Small intestine (tissue), 7 donors: Measurements from ENCODE around the gene AKR7A3. TPM values are rescaled to one million over a fixed set of nuclear protein-coding genes. Genes with fewer than 3 reads are reported as not detected.
A peak's percentile ranks its signal among the peaks of the same experiment; 100 is the strongest.
"Not testable (repeated sequence)": the region's sequence is repeated elsewhere in the genome, so short reads cannot be mapped to it uniquely, and the experiment has no call there.

Experiments
- DNase-seq, 2 donors: peaks; one replicate each; pipeline versions ENCODE4 v3.0.0 to v3.0.0-alpha.2; 2013
- FAIRE-seq: peaks from 2 replicates; lab custom pipeline; 2012; peaks lifted over from hg19 to GRCh38; lab: Jason Lieb, UNC
- H3K27ac ChIP-seq, 3 donors: one replicate each; pipeline ENCODE4 v1.5.1; 2013; ENCODE audit warnings: low read length in 2 of 3, mild to moderate bottlenecking in 2 of 3, control low read depth in 1 of 3, inconsistent platforms in 1 of 3, low read depth in 1 of 3, moderate library complexity in 1 of 3
- H3K27me3 ChIP-seq, 3 donors: one replicate each; pipeline ENCODE4 v1.6.1; 2013; ENCODE audit warnings: low read length in 3 of 3, inconsistent platforms in 1 of 3; ENCODE audit not compliant: control insufficient read depth in 3 of 3, insufficient read depth in 3 of 3
- H3K36me3 ChIP-seq, 3 donors: one replicate each; pipeline ENCODE4 v1.6.1; 2013; ENCODE audit warnings: low read length in 3 of 3, inconsistent platforms in 1 of 3, low read depth in 1 of 3, mild to moderate bottlenecking in 1 of 3, moderate library complexity in 1 of 3; ENCODE audit not compliant: control insufficient read depth in 3 of 3, insufficient read depth in 2 of 3
- H3K4me1 ChIP-seq, 3 donors: one replicate each; pipeline ENCODE4 v1.6.1; 2013; ENCODE audit warnings: low read length in 2 of 3, inconsistent platforms in 1 of 3, low read depth in 1 of 3, mild to moderate bottlenecking in 1 of 3, moderate library complexity in 1 of 3; ENCODE audit not compliant: control insufficient read depth in 3 of 3, insufficient read depth in 2 of 3
- H3K4me3 ChIP-seq, 3 donors: one replicate each; pipeline ENCODE4 v1.5.1; 2013; ENCODE audit warnings: low read length in 3 of 3, control low read depth in 1 of 3, inconsistent platforms in 1 of 3, low read depth in 1 of 3, mild to moderate bottlenecking in 1 of 3, moderate library complexity in 1 of 3
- H3K9me3 ChIP-seq, 2 donors: one replicate each; pipeline ENCODE4 v1.6.1; 2013; ENCODE audit warnings: low read depth in 1 of 2, low read length in 1 of 2; ENCODE audit not compliant: control insufficient read depth in 2 of 2, insufficient read depth in 1 of 2
- WGBS, 3 donors: extraction: QIAGEN DNeasy Blood & Tissue Kit; methylation state at CpG; one replicate each; pipeline ENCODE4 v1.1.7; 2013; 5-methylcytosine and 5-hydroxymethylcytosine counted together
- polyA plus RNA-seq, 4 donors: library from polyadenylated mRNA; stranded (reverse) in 3 of 4; unstranded in 1 of 4; fragments of 200-250 nt in 3 of 4; fragments of 120-200 nt in 1 of 4; gene quantifications; one replicate each; pipeline versions ENCODE4 v1.2.1 to v1.2.3, GENCODE V29; 2013
- donor health status: healthy with polysubstance abuse.
- donor health status: control.
- donor health status: control.
- donor health status: Bipolar disorder and iron deficiency.
- donor health status: healthy.

The AKR7A3 gene
- polyA plus RNA-seq, 4 donors: 3.4 to 1,138 (median 636) TPM

DNA sequence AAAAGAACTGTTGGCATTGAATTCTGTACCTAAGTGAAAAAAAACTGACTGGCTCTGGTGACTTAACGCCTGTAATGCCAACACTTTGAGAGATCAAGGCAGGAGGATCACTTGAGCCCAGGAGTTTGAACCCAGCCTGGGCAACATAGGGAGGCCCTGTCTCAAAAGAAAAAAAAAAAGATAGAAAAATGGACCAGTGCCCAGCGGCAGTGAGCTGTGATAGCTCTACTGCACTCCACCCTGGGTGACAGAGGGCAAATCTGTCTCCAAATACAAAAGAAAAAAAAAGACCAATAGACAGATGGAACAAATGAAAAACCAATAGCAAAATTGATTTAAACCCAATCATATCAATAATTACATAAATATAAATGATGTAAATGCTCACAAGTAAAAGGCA, 674 bp upstream of the AKR7A3 start:
- no peak for FAIRE-seq

DNA sequence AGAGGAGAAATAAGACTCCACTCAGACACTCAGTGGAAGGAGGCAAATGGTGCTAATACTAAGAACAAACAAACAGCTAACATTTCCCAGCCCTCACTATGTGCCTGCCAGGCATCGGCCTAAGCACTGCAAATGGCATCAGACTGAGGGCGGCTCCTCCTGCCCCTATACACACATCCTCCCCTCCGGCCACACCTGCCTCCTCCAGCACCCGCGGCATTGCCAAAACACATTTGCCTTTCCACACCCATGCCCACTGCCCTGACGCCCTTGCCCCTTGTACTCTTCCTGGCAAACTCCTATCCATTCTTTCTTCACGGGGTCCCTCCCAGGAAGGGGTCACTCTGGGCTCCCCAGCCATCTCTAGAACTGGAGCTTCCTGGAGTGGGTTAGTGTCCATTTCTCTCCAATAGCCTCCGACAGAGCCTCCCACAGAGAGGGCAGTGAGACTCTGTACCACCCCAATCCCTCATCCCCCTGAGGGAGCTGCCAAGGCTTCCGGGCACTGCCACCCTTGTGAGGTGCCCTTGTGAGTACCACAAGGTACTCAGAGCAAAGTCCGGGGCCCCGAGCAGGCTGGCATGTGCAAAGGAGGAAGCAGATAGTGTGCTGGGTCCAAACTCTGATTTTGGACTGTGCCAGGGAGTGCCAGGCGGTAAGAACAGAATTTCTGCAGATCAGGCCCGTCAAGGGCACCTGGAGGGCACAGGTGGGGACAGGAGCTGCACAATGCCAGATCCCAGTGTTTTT, 959 bp downstream of the AKR7A3 start:
- H3K4me3 ChIP-seq: peak overlapping the region in 1 of 3 donors; percentile 96
- DNase-seq (peak in 1 of 2 donors; percentile 96), FAIRE-seq (no peak)
- H3K9me3 ChIP-seq: peaks cover 0 to 7% of the 10 kb centered on the region in 2 donors
- 23 to 69% (median 43%) methylated on average over 13 of the region's 13 CpGs for WGBS, 3 donors
- peaks cover 0 to 24% (median 0%) of the 10 kb centered on the region in 3 donors for H3K4me1 ChIP-seq
- peak overlapping the region in 2 of 3 donors; percentile 93 to 94 for H3K27ac ChIP-seq
- no peaks in the 10 kb centered on the region for H3K27me3 ChIP-seq
- H3K36me3 ChIP-seq: peaks cover 3 to 25% (median 16%) of the 10 kb centered on the region in 3 donors

More for the DNA sequence above, 674 bp upstream of the AKR7A3 start:
- Histone ChIP-seq H3K27me3 (no peaks in the 10 kb centered on the region), H3K36me3 (peaks cover 3 to 16% (median 10%) of the 10 kb centered on the region in 3 donors), H3K4me1 (peaks cover 0 to 24% (median 0%) of the 10 kb centered on the region in 3 donors), H3K27ac (peak overlapping the region in 2 of 3 donors; percentile 56 to 88), H3K4me3 (peak overlapping the region; percentile 36 to 96 (median 47)), H3K9me3 (peaks cover 0 to 20% of the 10 kb centered on the region in 2 donors)
- WGBS, 3 donors: 16 to 48% (median 31%) methylated on average over 2 of the region's 2 CpGs
- peak in 1 of 2 donors; percentile 77 for DNase-seq

DNA sequence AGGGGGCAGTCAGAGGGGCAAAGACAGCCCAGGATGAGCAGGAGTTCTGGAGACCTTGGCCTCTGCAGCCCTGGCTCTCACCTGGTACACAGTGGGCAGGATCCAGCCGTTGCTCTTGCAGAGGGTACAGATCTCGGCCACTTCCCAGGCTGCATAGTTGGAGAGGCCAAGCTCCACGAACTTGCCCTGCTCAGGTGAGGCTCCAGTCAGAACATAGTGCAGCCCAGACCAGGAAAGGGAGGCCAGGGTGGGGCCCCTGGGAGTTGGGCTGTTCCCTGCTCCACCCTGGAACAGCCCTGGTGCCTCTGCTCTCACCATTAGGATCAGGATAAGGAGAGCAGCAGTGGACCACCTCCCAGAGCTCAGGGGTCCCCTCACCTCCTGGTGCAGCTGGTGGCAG, 2.8 kb downstream of the AKR7A3 start:
- FAIRE-seq: not testable (repeated sequence)
- H3K4me3 ChIP-seq: peak overlapping the region in 1 of 3 donors; percentile 96

DNA sequence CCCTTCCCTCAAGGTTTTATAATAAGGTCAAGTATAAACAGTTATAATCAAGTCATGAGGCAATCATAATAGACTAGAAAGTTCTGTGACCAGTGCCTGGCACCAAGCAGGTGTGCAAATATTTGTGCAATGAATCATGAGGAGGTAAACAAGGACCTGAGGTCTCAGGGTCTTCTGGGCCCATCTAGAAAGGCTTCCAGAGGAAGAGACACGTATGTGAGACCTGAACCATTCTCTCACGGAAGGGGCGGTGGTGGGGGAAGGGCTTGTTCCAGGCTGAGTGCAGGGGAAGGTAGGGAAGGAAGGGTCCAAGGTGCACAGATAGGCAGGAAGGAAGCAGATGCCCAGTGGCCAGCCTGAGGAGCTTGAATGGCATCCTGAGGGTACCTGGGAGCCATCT, 3.2 kb downstream of the AKR7A3 start:
- not testable (repeated sequence) for H3K27me3 ChIP-seq, H3K9me3 ChIP-seq, DNase-seq, FAIRE-seq
- H3K36me3 ChIP-seq: peaks cover 3 to 28% (median 21%) of the 10 kb centered on the region in 3 donors
- peaks cover 0 to 24% (median 0%) of the 10 kb centered on the region in 3 donors for H3K4me1 ChIP-seq
- WGBS, 3 donors: 31 to 73% (median 59%) methylated on average over 3 of the region's 3 CpGs
- H3K27ac ChIP-seq: peak overlapping the region in 2 of 3 donors; percentile 93 to 94
- H3K4me3 ChIP-seq: peak overlapping the region in 1 of 3 donors; percentile 96

More for the DNA sequence above, 2.8 kb downstream of the AKR7A3 start:
- Histone ChIP-seq H3K4me1 (peaks cover 0 to 24% (median 0%) of the 10 kb centered on the region in 3 donors), H3K36me3 (peaks cover 3 to 28% (median 21%) of the 10 kb centered on the region in 3 donors), H3K27ac (peak overlapping the region in 2 of 3 donors; percentile 93 to 94)
- not testable (repeated sequence) for H3K27me3 ChIP-seq, H3K9me3 ChIP-seq
- DNase-seq: peak in 1 of 2 donors; percentile 56
- WGBS, 3 donors: 0 to 60% (median 41%) methylated on average over 1 to 3 of the region's 3 CpGs

DNA sequence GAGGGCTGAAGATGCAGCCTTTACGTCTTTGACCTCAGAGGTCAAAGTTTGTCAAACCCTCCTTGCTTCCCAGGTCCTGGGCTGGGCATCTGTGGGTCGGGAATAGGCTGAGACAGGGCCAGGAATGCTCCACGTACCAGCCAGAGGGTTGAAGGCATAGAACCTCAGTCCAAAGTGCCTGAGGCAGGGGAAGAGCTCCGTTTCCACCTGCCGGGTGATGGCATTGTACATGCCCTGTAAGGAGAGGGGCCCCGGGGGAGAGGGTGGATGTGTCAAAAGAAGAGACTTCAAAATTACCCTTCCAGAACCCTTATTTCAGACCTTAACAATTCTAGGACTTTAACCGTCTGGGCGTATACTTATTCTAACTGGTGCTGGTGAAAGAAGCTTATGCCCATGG, 3.7 kb downstream of the AKR7A3 start:
- peak overlapping the region in 1 of 3 donors; percentile 69 for H3K27ac ChIP-seq
- H3K36me3 ChIP-seq: peaks cover 3 to 28% (median 21%) of the 10 kb centered on the region in 3 donors
- DNase-seq: peak in 1 of 2 donors; percentile 16
- FAIRE-seq: no peak
- H3K4me1 ChIP-seq: peaks cover 0 to 24% (median 0%) of the 10 kb centered on the region in 3 donors
- 70 to 80% (median 72%) methylated on average over 8 of the region's 8 CpGs for WGBS, 3 donors
- H3K9me3 ChIP-seq: no peaks in the 10 kb centered on the region
- no peaks in the 10 kb centered on the region for H3K27me3 ChIP-seq
- H3K4me3 ChIP-seq: no peak overlapping the region

DNA sequence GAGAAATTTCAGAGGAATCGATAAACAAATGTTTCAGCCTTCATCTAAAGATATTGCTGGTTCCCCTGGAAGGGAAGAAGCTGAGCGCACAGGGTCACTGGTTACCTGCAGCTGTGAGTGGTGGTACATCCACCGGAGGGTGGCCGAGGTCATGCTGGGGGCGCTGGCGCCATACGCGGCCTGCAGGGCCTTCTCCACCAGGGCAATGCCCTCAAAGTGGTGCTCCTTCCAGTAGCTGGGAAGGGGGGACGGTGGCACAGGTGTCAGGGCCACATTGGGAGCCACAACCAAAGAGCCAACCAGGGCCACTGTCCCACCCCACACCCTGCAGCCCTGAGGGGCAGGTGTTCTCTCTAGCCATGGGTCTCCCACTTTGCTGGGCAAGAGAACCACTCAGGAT, 4.7 kb downstream of the AKR7A3 start:
- DNase-seq (no peak), FAIRE-seq (no peak)
- Histone ChIP-seq H3K9me3 (no peaks in the 10 kb centered on the region), H3K4me3 (no peak overlapping the region), H3K36me3 (peaks cover 7 to 28% (median 21%) of the 10 kb centered on the region in 3 donors), H3K27ac (no peak overlapping the region), H3K27me3 (no peaks in the 10 kb centered on the region), H3K4me1 (peaks cover 0 to 20% (median 0%) of the 10 kb centered on the region in 3 donors)
- WGBS, 3 donors: 96% methylated on average over 9 of the region's 9 CpGs

DNA sequence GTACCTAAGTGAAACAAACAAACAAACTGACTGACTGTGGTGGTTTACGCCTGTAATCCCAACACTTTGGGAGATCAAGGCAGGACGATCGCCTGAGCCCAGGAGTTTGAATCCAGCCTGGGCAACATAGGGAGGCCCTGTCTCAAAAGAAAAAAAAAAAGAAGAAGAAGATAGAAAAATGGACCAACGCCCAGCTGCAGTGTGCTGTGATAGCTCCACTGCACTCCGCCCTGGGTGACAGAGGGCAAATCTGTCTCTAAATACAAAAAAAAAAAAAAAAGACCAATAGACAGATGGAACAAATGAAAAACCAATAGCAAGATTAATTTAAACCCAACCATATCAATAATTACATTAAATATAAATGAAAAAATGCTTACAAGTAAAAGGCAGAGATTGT, 13.9 kb downstream of the AKR7A3 start:
- FAIRE-seq (no peak), DNase-seq (peak; percentile 73 to 78)
- WGBS, 3 donors: 54 to 81% (median 71%) methylated on average over 5 of the region's 5 CpGs
- H3K4me1 ChIP-seq: peaks cover 0 to 26% (median 2%) of the 10 kb centered on the region in 3 donors
- H3K27ac ChIP-seq: peak overlapping the region; percentile 52 to 98 (median 96)
- H3K36me3 ChIP-seq: peaks cover 2 to 13% (median 6%) of the 10 kb centered on the region in 3 donors
- peaks cover 0 to 2% (median 0%) of the 10 kb centered on the region in 3 donors for H3K27me3 ChIP-seq
- peaks cover 0 to 3% of the 10 kb centered on the region in 2 donors for H3K9me3 ChIP-seq
- peak overlapping the region in 2 of 3 donors; percentile 54 to 76 for H3K4me3 ChIP-seq

DNA sequence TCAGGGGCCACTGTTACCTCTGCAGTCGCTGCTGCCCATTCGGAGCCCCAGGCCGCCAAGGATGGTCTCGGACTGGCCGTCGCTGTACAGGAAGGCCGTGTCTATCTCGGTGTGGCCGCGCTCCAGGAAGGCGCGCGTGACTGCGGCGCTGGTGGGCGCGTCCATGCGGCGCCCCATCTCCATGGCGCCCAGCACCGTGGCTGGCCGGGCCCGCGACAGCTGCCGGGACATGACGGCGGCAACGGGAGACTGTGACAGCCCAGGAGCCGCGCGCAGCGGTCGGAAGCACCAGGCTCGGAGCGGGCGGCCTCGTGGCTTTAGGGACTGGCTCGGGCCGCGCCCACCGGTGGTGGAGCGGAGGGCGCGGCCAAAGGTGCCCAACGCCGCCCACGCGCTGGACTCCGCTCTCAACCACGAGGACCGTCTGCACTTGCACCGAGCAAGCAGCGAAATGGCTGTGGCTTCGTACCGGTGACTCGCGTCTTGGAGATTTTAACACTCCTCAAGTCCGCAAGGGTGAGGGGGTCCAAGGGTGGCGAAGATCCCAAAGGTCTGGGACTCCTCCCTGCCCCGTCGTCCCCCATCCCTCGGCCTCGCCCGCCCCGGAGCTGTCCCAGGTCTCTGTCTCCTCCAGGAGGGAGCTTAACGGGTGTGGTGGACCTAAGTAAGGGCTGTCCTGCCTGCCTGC, 14.6 kb downstream of the AKR7A3 start:
- not testable (repeated sequence) for H3K27me3 ChIP-seq, H3K9me3 ChIP-seq, FAIRE-seq
- peaks cover 0 to 19% (median 13%) of the 10 kb centered on the region in 3 donors for H3K36me3 ChIP-seq
- peak overlapping the region; percentile 69 to 98 (median 96) for H3K27ac ChIP-seq
- peak overlapping the region in 2 of 3 donors; percentile 63 to 76 for H3K4me3 ChIP-seq
- DNase-seq: peak; percentile 82 to 87
- WGBS, 3 donors: 16 to 23% (median 20%) methylated on average over 39 to 59 of the region's 66 CpGs
- H3K4me1 ChIP-seq: peaks cover 0 to 29% (median 2%) of the 10 kb centered on the region in 3 donors
